HCT116 (cell line): ENCODE data around the gene OR10A4. TPM values are rescaled to one million over a fixed set of nuclear protein-coding genes. Genes with fewer than 3 reads are reported as not detected.

ENCODE experiments used
- ATAC-seq: fragments of 200-7000 bp; cut with Tn5 transposase; 2 replicates; pipeline ENCODE4 v1.9.1; 2020; ENCODE audit warnings: mild to moderate bottlenecking, moderate library complexity
- BruUV-seq: library from RNA; stranded (reverse); fragments of 400-500 nt; replicated peaks from 2 replicates; lab custom pipeline; 2021; lab: Mats Ljungman, UMichigan
- CTCF ChIA-PET: fragments of 300-600 bp; sonication (Branson Sonifier 250); formaldehyde crosslinking; loops from one replicate; lab custom pipeline; 2021; ENCODE audit warnings: antibody characterized with exemption; lab: Charles Lee
- POLR2A ChIA-PET: fragments of 300-600, 350-600 bp; sonication (Branson Sonifier 250); formaldehyde crosslinking; loops from one replicate; lab custom pipeline; 2021; ENCODE audit warnings: antibody characterized with exemption; lab: Charles Lee
- RAD21 ChIA-PET, 2 experiments: fragments of 300-600 bp; sonication (Branson Sonifier 250); formaldehyde crosslinking; loops; one replicate each; lab custom pipeline; 2023; ENCODE audit warnings: low total read pairs in 2 of 2; ENCODE audit not compliant: uncharacterized antibody in 2 of 2, unreplicated experiment in 2 of 2, low non-redundant PET in 1 of 2; lab: Charles Lee
- DNase-seq: peaks from one replicate; pipeline ENCODE4 v3.0.0-alpha.2; 2010; ENCODE audit warnings: low read depth, low spot score
- H2AFZ ChIP-seq: fragments of 200-600 bp; shearing (Covaris generic), sonication (generic); 2 replicates; pipeline ENCODE4 v1.6.1; 2017; ENCODE audit warnings: low read depth, mixed run types, mixed read lengths, antibody characterized with exemption, low read length; ENCODE audit not compliant: poor library complexity, severe bottlenecking
- H3K27ac ChIP-seq: 2 replicates; pipeline ENCODE4 v1.5.1; 2012; ENCODE audit warnings: low read depth, low read length
- H3K27me3 ChIP-seq: fragments of 200-600 bp; sonication (generic); 2 replicates; pipeline ENCODE4 v1.6.1; 2016; ENCODE audit warnings: mixed run types, low read length, mixed read lengths; ENCODE audit not compliant: insufficient read depth
- H3K36me3 ChIP-seq, 2 experiments: fragments of 200-500 bp in 1 of 2; fragments of 200-600 bp in 1 of 2; sonication (Bioruptor generic) in 1 of 2; sonication (generic) in 1 of 2; 2 replicates each; pipeline versions ENCODE4 v1.5.1 to v1.6.1; 2014 to 2016; ENCODE audit warnings: low read length in 2 of 2, inconsistent platforms in 1 of 2, mixed read lengths in 1 of 2, mixed run types in 1 of 2; ENCODE audit not compliant: insufficient read depth in 2 of 2, control insufficient read depth in 1 of 2
- H3K4me1 ChIP-seq, 2 experiments: fragments of 200-600 bp in 1 of 2; sonication (generic) in 1 of 2; 2 replicates each; pipeline versions ENCODE4 v1.5.1 to v1.6.1; 2012 to 2017; ENCODE audit warnings: low read length in 2 of 2, inconsistent platforms in 1 of 2, mild to moderate bottlenecking in 1 of 2, mixed read lengths in 1 of 2, mixed run types in 1 of 2, moderate library complexity in 1 of 2; ENCODE audit not compliant: insufficient read depth in 2 of 2, control insufficient read depth in 1 of 2
- H3K4me2 ChIP-seq: fragments of 200-600 bp; sonication (generic); 2 replicates; pipeline ENCODE4 v1.6.1; 2017; ENCODE audit warnings: mixed run types, low read length, mixed read lengths
- H3K4me3 ChIP-seq, 2 experiments: fragments of 200-600 bp in 1 of 2; sonication (generic) in 1 of 2; replicated peaks in 1 of 2; 2 replicates each; pipeline ENCODE4 v1.5.1; 2011 to 2016; ENCODE audit warnings: low read length in 2 of 2, control low read depth in 1 of 2, low read depth in 1 of 2, mild to moderate bottlenecking in 1 of 2, mixed read lengths in 1 of 2, mixed run types in 1 of 2
- H3K79me2 ChIP-seq: fragments of 200-600 bp; sonication (generic); 2 replicates; pipeline ENCODE4 v1.6.1; 2017; ENCODE audit warnings: mild to moderate bottlenecking, mixed run types, low read length, moderate library complexity, mixed read lengths; ENCODE audit not compliant: insufficient read depth
- H3K9ac ChIP-seq: fragments of 200-600 bp; sonication (generic); 2 replicates; pipeline ENCODE4 v1.6.1; 2016; ENCODE audit warnings: low read length, mixed read lengths
- H3K9me2 ChIP-seq: fragments of 200-600 bp; sonication (generic), shearing (Covaris generic); 2 replicates; pipeline ENCODE4 v1.6.1; 2017; ENCODE audit warnings: mixed run types, mild to moderate bottlenecking, moderate library complexity; ENCODE audit not compliant: insufficient read depth
- H3K9me3 ChIP-seq, 2 experiments: fragments of 200-500 bp in 1 of 2; fragments of 200-600 bp in 1 of 2; sonication (Bioruptor generic) in 1 of 2; sonication (generic) in 1 of 2; 2 replicates each; pipeline ENCODE4 v1.6.1; 2014 to 2017; ENCODE audit warnings: low read length in 2 of 2, mixed read lengths in 2 of 2, inconsistent platforms in 1 of 2, low read depth in 1 of 2, mild to moderate bottlenecking in 1 of 2, mixed run types in 1 of 2, moderate library complexity in 1 of 2; ENCODE audit not compliant: control insufficient read depth in 1 of 2, insufficient read depth in 1 of 2
- H4K20me1 ChIP-seq: fragments of 200-600 bp; sonication (generic), shearing (Covaris generic); 2 replicates; pipeline ENCODE4 v1.6.1; 2017; ENCODE audit warnings: mixed run types, mild to moderate bottlenecking, moderate library complexity; ENCODE audit not compliant: insufficient read depth
- CEBPB ChIP-seq: IDR thresholded peaks from 2 replicates; pipeline ENCODE4 v1.6.1; 2012; ENCODE audit warnings: low read depth
- CTCF ChIP-seq, 3 experiments: fragments of 200-600 bp in 1 of 3; sonication (generic) in 1 of 3; IDR thresholded peaks in 2 of 3; conservative IDR thresholded peaks in 1 of 3; 2 replicates each; pipeline ENCODE4 v1.5.1; 2012 to 2017; ENCODE audit warnings: low read depth in 2 of 3, low read length in 2 of 3, antibody characterized with exemption in 1 of 3, borderline replicate concordance in 1 of 3, control low read depth in 1 of 3, mild to moderate bottlenecking in 1 of 3, mixed read lengths in 1 of 3, mixed run types in 1 of 3, moderate library complexity in 1 of 3; ENCODE audit not compliant: insufficient read depth in 1 of 3
- ELF1 ChIP-seq: IDR thresholded peaks from 2 replicates; pipeline ENCODE4 v1.6.1; 2012; ENCODE audit warnings: low read depth, borderline replicate concordance
- EZH2 ChIP-seq: fragments of 200-600 bp; sonication (generic); IDR thresholded peaks from 2 replicates; pipeline ENCODE4 v1.6.1; 2017; ENCODE audit warnings: antibody characterized with exemption, mixed run types
- EZH2phosphoT487 ChIP-seq: fragments of 200-600 bp; IDR thresholded peaks from 2 replicates; pipeline ENCODE4 v1.6.1; 2018; ENCODE audit warnings: antibody characterized with exemption, borderline replicate concordance
- FOSL1 ChIP-seq: IDR thresholded peaks from 2 replicates; pipeline ENCODE4 v1.6.1; 2012; ENCODE audit warnings: low read depth
- MAX ChIP-seq: IDR thresholded peaks from 2 replicates; pipeline ENCODE4 v1.6.1; 2012
- SP1 ChIP-seq: IDR thresholded peaks from 2 replicates; pipeline ENCODE4 v1.6.1; 2012; ENCODE audit warnings: low read depth
- YY1 ChIP-seq: IDR thresholded peaks from 2 replicates; pipeline ENCODE4 v1.6.1; 2011; ENCODE audit warnings: low read length, low read depth, moderate library complexity, mild to moderate bottlenecking; ENCODE audit not compliant: insufficient replicate concordance; ENCODE audit errors: extremely low read depth
- ZFX ChIP-seq: fragments of 450-650 bp; IDR thresholded peaks from 2 replicates; pipeline ENCODE4 v1.6.1; 2017
- intact Hi-C: fragments of 100-400 bp; cut with micrococcal nuclease; formaldehyde crosslinking; loops from 2 replicates; pipeline ENCODE4 v1.10.0; 2022
- total RNA-seq: library from RNA; stranded (reverse); gene quantifications from one replicate; pipeline ENCODE4 v1.2.1, GENCODE V29; 2021; ENCODE audit not compliant: unreplicated experiment

OR10A4 gene
- total RNA-seq, 1 experiment from 2014 or later: not detected

- TF ChIP-seq YY1 (no peak), ELF1 (no peak), CEBPB (no peak)
These were observed 32.1 kb upstream of the OR10A4 start (continued) for GRCh38 chr11:6844356-6844755.

GRCh38 chr11:6845383-6845782 is 31.0 kb upstream of the OR10A4 start, which contains the start of gene OR10A5:
Gene OR10A5 (plus strand): TSS chr11:6845683. CDS start chr11:6845683, 0 bp downstream.
- no peaks in the 10 kb centered on the region for H4K20me1 ChIP-seq
- no TSS peak for BruUV-seq
- H3K9ac ChIP-seq: no peak within 1 kb of the TSS
- H3K27ac ChIP-seq: no peak within 1 kb of the TSS
- ChIA-PET RAD21 (no interaction called here), CTCF (no interaction called here), POLR2A (no interaction called here)
- DNase-seq (no peak), ATAC-seq (no peak)
- no peak within 1 kb of the TSS for H2AFZ ChIP-seq
- intact Hi-C loops: no loop called here
- H3K9me2 ChIP-seq: no peaks in the 10 kb centered on the region
- H3K4me1 ChIP-seq: no peaks in the 10 kb centered on the region
- H3K27me3 ChIP-seq: no peaks in the 10 kb centered on the region
- no peaks in the 10 kb centered on the region for H3K36me3 ChIP-seq
- H3K4me2 ChIP-seq: no peak within 1 kb of the TSS
- no peaks in the 10 kb centered on the region for H3K79me2 ChIP-seq
- H3K4me3 ChIP-seq: no peak within 1 kb of the TSS
- TF ChIP-seq ZFX (no peak), EZH2 (no peak), MAX (no peak), SP1 (no peak), EZH2phosphoT487 (no peak), FOSL1 (no peak), CTCF (IDR thresholded peaks at IDR 0.05 in 2 of 3, conservative IDR thresholded peaks at IDR 0.05 in 1 of 3; ENCODE audit: borderline replicate concordance in 1 of 3, insufficient read depth in 1 of 3, low read depth in 2 of 3, low read length in 2 of 3) (no peak)
- no peaks in the 10 kb centered on the region; a peak in 1 of 4 replicates for H3K9me3 ChIP-seq
